Peyer's patch (tissue), 4 donors: ENCODE measurements around the gene HMCES. TPM values are rescaled to one million over a fixed set of nuclear protein-coding genes. Genes with fewer than 3 reads are reported as not detected.

ENCODE experiments used
- DNase-seq, 3 donors: peaks; one replicate each; pipeline ENCODE4 v3.0.0-alpha.2; 2017 to 2019
- H3K27ac ChIP-seq, 4 donors: fragments of 200-600 bp; sonication (generic); one replicate each; pipeline ENCODE4 v1.5.1; 2016 to 2019
- H3K27me3 ChIP-seq, 2 donors: fragments of 200-600 bp; sonication (generic); one replicate each; pipeline ENCODE4 v1.5.1; 2019
- H3K36me3 ChIP-seq, 3 donors: fragments of 200-600 bp; sonication (generic); one replicate each; pipeline ENCODE4 v1.5.1; 2016 to 2019
- H3K4me1 ChIP-seq, 4 donors: fragments of 200-600 bp; sonication (generic); one replicate each; pipeline ENCODE4 v1.5.1; 2016 to 2019
- H3K4me3 ChIP-seq, 4 donors: fragments of 200-600 bp; sonication (generic); 1 replicate in 3 of 4; 2 replicates in 1 of 4; pipeline ENCODE4 v1.5.1; 2016 to 2019; ENCODE audit warnings: mild to moderate bottlenecking in 1 of 4
- H3K9me3 ChIP-seq, 4 donors: fragments of 200-600 bp; sonication (generic); one replicate each; pipeline ENCODE4 v1.5.1; 2016 to 2019; ENCODE audit warnings: mild to moderate bottlenecking in 1 of 4
- POLR2A ChIP-seq, 2 donors: fragments of 450-650 bp; IDR thresholded peaks; one replicate each; pipeline ENCODE4 v1.5.1; 2017; ENCODE audit warnings: antibody characterized with exemption in 2 of 2, mild to moderate bottlenecking in 2 of 2, moderate library complexity in 2 of 2
- total RNA-seq, 4 donors: library from RNA; depleted of rRNA; stranded (reverse); fragments of >200 nt; gene quantifications; one replicate each; pipeline ENCODE4 v1.1.0, GENCODE V29; 2016
- TF ChIP-seq, protein P1 (sequence below), 6 experiments: fragments of 450-650 bp in 4 of 6; fragments of 200-600 bp in 2 of 6; sonication (generic) in 1 of 6; IDR thresholded peaks; one replicate each; pipeline ENCODE4 v1.5.1; 2017 to 2019; ENCODE audit warnings: antibody characterized with exemption in 6 of 6, mild to moderate bottlenecking in 3 of 6, moderate library complexity in 1 of 6

HMCES gene
- total RNA-seq, 4 donors from 2014 or later: 22.2 to 29.7 (median 24.2) TPM

DNA sequence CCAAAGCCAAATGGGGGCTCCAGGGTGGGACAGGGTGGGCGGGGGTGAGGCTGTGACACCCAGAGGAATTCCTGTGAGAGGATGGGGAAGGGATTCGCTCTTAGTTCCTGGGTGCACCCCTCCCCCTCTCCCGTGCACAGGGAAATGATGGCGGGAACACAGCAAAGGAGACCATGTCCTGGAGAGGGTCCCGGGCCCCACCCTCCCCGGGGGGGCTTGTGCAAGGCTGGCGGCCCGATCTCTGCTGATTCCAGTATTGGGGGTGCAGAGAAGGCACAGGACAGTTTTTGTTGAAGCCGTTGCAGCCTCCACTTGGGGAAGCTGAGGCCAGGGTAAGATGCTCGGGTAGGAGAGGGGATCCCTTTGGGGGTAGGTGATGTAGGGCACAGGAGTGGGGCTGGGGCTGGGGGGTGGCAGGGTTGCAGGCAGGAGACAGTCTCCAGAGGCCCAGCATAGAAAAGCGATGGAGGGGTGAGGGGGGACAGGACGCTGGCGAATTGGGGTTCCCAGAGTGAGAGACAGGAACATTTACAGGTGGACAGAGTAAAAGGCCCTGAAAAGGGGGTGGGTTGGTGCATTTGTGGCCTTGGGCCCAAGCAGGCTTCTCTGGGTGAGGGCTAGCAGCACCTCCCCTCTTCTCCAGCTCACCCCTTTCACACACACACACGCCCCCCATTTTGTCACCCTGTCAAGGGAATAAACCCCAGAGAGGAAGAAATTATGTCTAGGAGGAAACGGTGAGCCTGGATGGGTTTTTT lies 38.5 kb downstream of the HMCES start:
- peaks cover 3 to 24% (median 15%) of the 10 kb centered on the region in 4 donors for H3K4me1 ChIP-seq
- H3K27ac ChIP-seq: peak overlapping the region; percentile 78 to 90 (median 88)
- no peaks in the 10 kb centered on the region for H3K27me3 ChIP-seq
- H3K36me3 ChIP-seq: no peaks in the 10 kb centered on the region
- DNase-seq: no peak
- H3K4me3 ChIP-seq: peak overlapping the region; percentile 70 to 77 (median 74)
- no peak for TF ChIP-seq POLR2A (IDR thresholded peaks at IDR 0.05)
- TF ChIP-seq, protein P1, sequence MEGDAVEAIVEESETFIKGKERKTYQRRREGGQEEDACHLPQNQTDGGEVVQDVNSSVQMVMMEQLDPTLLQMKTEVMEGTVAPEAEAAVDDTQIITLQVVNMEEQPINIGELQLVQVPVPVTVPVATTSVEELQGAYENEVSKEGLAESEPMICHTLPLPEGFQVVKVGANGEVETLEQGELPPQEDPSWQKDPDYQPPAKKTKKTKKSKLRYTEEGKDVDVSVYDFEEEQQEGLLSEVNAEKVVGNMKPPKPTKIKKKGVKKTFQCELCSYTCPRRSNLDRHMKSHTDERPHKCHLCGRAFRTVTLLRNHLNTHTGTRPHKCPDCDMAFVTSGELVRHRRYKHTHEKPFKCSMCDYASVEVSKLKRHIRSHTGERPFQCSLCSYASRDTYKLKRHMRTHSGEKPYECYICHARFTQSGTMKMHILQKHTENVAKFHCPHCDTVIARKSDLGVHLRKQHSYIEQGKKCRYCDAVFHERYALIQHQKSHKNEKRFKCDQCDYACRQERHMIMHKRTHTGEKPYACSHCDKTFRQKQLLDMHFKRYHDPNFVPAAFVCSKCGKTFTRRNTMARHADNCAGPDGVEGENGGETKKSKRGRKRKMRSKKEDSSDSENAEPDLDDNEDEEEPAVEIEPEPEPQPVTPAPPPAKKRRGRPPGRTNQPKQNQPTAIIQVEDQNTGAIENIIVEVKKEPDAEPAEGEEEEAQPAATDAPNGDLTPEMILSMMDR (IDR thresholded peaks at IDR 0.05): no peak
- no peaks in the 10 kb centered on the region for H3K9me3 ChIP-seq

DNA sequence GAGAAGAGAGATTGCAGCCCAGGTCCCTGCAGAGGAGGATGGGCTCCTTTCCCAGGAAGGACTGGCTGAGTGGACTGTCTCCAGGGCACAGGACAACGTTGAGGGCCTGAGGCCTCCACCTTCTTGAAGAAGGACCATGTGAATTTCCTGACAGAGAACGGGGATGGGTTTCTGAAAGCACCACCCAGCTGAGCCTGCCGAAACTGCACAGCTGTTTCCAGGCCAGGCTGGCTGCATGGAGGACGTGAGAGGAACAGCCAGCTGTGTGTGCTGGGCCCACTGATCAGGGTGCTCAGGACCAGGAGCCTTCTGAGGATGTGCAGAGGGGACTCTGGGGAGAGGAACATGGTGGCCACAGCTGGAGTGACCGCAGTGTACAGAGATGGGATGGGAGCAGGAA lies 39.2 kb downstream of the HMCES start:
- H3K4me1 ChIP-seq: peaks cover 3 to 24% (median 15%) of the 10 kb centered on the region in 4 donors
- no peak overlapping the region for H3K4me3 ChIP-seq
- H3K9me3 ChIP-seq: no peaks in the 10 kb centered on the region
- H3K27ac ChIP-seq: no peak overlapping the region
- H3K27me3 ChIP-seq: no peaks in the 10 kb centered on the region
- DNase-seq: peak in 1 of 3 donors; percentile 49
- no peak for TF ChIP-seq POLR2A (IDR thresholded peaks at IDR 0.05)
- TF ChIP-seq, protein P1 (IDR thresholded peaks at IDR 0.05): no peak
- H3K36me3 ChIP-seq: no peaks in the 10 kb centered on the region

DNA sequence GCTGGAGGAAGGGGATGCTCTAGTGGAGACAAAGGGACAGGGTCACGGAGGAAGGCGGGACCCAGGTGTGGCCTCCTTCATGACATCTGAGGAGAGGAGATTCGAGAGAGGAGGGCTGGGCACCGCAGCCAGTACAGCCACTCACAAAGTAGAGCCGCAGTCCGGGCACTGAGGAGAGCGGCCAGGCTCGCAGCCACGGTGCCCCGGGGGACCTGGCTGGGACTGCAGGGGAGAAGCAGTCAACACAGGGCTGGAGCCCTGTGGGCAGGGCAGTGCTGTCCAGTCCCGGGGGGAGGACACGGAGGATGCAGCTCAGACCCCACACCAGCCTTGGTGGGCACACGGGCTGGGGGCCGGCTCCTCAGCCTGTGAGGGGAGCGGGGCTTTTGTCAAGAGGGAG lies 40.3 kb downstream of the HMCES start:
- Histone ChIP-seq H3K27me3 (no peaks in the 10 kb centered on the region), H3K4me3 (no peak overlapping the region), H3K9me3 (no peaks in the 10 kb centered on the region), H3K4me1 (peaks cover 3 to 22% (median 13%) of the 10 kb centered on the region in 4 donors), H3K27ac (no peak overlapping the region), H3K36me3 (no peaks in the 10 kb centered on the region)
- no peak for DNase-seq
- no peak for TF ChIP-seq POLR2A (IDR thresholded peaks at IDR 0.05)
- TF ChIP-seq, protein P1 (IDR thresholded peaks at IDR 0.05): no peak

DNA sequence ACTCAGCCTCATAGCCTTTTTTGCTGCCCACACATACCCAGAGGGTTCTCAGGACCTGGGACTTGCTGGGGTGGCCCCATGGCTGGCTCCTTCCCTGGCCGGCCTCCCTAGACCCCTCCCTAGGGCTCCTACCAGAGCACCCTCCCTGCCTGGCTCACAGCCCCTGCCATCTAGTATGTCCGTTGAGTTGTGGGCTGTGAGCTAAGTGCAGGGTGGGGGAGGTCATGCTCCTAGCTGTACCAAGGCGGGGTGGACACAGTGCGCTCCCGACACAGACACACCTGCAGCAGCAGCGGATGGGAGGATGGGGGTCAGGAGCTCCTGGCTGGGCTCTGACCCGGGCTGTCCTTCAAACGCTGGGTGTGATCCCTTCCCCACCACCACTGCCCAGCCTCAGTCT lies 41.6 kb downstream of the HMCES start:
- no peaks in the 10 kb centered on the region for H3K27me3 ChIP-seq
- no peaks in the 10 kb centered on the region for H3K36me3 ChIP-seq
- DNase-seq: no peak
- H3K4me1 ChIP-seq: peaks cover 0 to 12% (median 5%) of the 10 kb centered on the region in 4 donors
- H3K9me3 ChIP-seq: no peaks in the 10 kb centered on the region
- no peak overlapping the region for H3K4me3 ChIP-seq
- no peak overlapping the region for H3K27ac ChIP-seq
- no peak for TF ChIP-seq POLR2A (IDR thresholded peaks at IDR 0.05)
- TF ChIP-seq, protein P1 (IDR thresholded peaks at IDR 0.05): no peak

DNA sequence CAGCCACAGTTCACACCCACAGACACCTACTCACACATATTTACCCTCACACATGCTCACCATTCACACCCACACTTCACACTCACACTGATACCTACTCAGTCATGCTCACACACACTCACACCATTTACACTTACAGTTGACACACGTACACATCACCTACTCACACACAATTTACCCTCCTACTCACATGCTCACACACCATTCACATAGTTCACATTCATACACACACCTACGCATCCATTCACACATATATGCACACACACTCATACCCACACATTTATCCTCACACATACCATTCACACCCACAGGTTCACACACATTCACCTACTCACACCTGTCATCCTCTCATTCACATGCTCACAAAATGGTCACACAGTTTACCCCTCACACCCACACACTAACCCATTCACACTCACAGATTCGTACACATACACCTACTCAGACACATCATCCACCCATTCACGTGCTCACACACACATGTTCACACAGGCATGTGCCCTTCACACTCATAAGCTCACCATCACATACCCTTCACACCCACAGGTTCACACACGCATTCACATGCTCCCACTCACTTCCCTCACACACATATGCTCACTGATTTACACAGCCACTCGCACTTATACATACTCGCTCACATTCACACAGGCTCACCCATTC lies 42.3 kb downstream of the HMCES start:
- Histone ChIP-seq H3K4me3 (no peak overlapping the region), H3K27ac (no peak overlapping the region), H3K36me3 (no peaks in the 10 kb centered on the region), H3K4me1 (peaks cover 0 to 12% (median 5%) of the 10 kb centered on the region in 4 donors), H3K27me3 (no peaks in the 10 kb centered on the region), H3K9me3 (no peaks in the 10 kb centered on the region)
- DNase-seq: no peak
- no peak for TF ChIP-seq POLR2A (IDR thresholded peaks at IDR 0.05)
- TF ChIP-seq, protein P1 (IDR thresholded peaks at IDR 0.05): no peak
